ENCODE results near the gene TSSK6. TPM values are rescaled to one million over a fixed set of nuclear protein-coding genes. Genes with fewer than 3 reads are reported as not detected.

Gene TSSK6
- total RNA-seq, 1 donor from 2014 or later = 3.0 TPM

Other genes starting within 250 kb of the TSSK6 start
- gene TM6SF2, start 242.2 kb downstream of the TSSK6 start, total RNA-seq = not detected in 2 replicates
- gene SUGP1, start 195.0 kb downstream of the TSSK6 start, total RNA-seq = 76.3 and 79.8 TPM in 2 replicates
- gene MAU2, start 194.7 kb downstream of the TSSK6 start, total RNA-seq = 71.4 and 73.4 TPM in 2 replicates
- 139 and 142 TPM in 2 replicates for gene GATAD2A, start 109.9 kb downstream of the TSSK6 start, total RNA-seq
- 408 and 410 TPM in 2 replicates for gene NDUFA13, start 677 bp upstream of the TSSK6 start, total RNA-seq
- gene YJEFN3, start 13.4 kb upstream of the TSSK6 start, total RNA-seq = 13.6 and 15.0 TPM in 2 replicates
- gene CILP2, start 22.7 kb upstream of the TSSK6 start, total RNA-seq = 0.26 and 0.29 TPM in 2 replicates
- 28.0 and 29.6 TPM in 2 replicates for gene PBX4, start 103.1 kb upstream of the TSSK6 start, total RNA-seq
- gene LPAR2, start 112.7 kb upstream of the TSSK6 start, total RNA-seq = 25.8 and 27.4 TPM in 2 replicates
- 67.8 and 71.6 TPM in 2 replicates for gene GMIP, start 128.1 kb upstream of the TSSK6 start, total RNA-seq
- 101 and 104 TPM in 2 replicates for gene ATP13A1, start 148.1 kb upstream of the TSSK6 start, total RNA-seq
- gene ZNF101, start 153.3 kb upstream of the TSSK6 start, total RNA-seq = 48.2 and 54.9 TPM in 2 replicates
- gene ZNF14, start 217.6 kb upstream of the TSSK6 start, total RNA-seq = 4.3 and 5.1 TPM in 2 replicates

All from activated T-helper 1 cell treated with anti-CD3 and anti-CD28 coated beads, Interleukin-12 subunit alpha, Interleukin-12 subunit beta, Interleukin-2, Interleukin-4 antibody, amounts not matched to agents 30 ng/mL and 10 ng/mL and 1 ng/mL, durations not matched to agents 14 hours and 24 hours and 36 hours (primary cell).